Liver (tissue), 9 donors: ENCODE data around the gene PAN2. TPM values are rescaled to one million over a fixed set of nuclear protein-coding genes. Genes with fewer than 3 reads are reported as not detected.

ENCODE experiments used
- DNase-seq: peaks from one replicate; pipeline ENCODE4 v3.0.0-alpha.2; 2017; ENCODE audit warnings: low spot score
- H3K27ac ChIP-seq, 2 donors: one replicate each; pipeline ENCODE4 v1.7.0; 2013; ENCODE audit warnings: inconsistent platforms in 2 of 2, low read length in 2 of 2, control low read depth in 1 of 2, low read depth in 1 of 2, mild to moderate bottlenecking in 1 of 2
- H3K27me3 ChIP-seq, 4 donors: one replicate each; pipeline versions ENCODE4 v1.6.1 to v1.7.0; 2013; ENCODE audit warnings: low read length in 3 of 4, inconsistent platforms in 1 of 4, mild to moderate bottlenecking in 1 of 4, moderate library complexity in 1 of 4; ENCODE audit not compliant: control insufficient read depth in 4 of 4, insufficient read depth in 4 of 4
- H3K36me3 ChIP-seq, 4 donors: one replicate each; pipeline versions ENCODE4 v1.6.1 to v1.7.0; 2013; ENCODE audit warnings: low read length in 3 of 4, mild to moderate bottlenecking in 3 of 4, low read depth in 1 of 4, moderate library complexity in 1 of 4; ENCODE audit not compliant: control insufficient read depth in 4 of 4, insufficient read depth in 3 of 4
- H3K4me1 ChIP-seq, 4 donors: one replicate each; pipeline versions ENCODE4 v1.6.1 to v1.7.0; 2013; ENCODE audit warnings: low read length in 3 of 4, mild to moderate bottlenecking in 3 of 4, moderate library complexity in 1 of 4; ENCODE audit not compliant: control insufficient read depth in 4 of 4, insufficient read depth in 4 of 4
- H3K4me3 ChIP-seq, 3 donors: one replicate each; pipeline versions ENCODE4 v1.6.1 to v1.7.0; 2013; ENCODE audit warnings: low read length in 3 of 3, control low read depth in 1 of 3, low read depth in 1 of 3, mild to moderate bottlenecking in 1 of 3
- H3K9ac ChIP-seq, 2 donors: one replicate each; pipeline ENCODE4 v1.7.0; 2013; ENCODE audit warnings: low read length in 2 of 2, mild to moderate bottlenecking in 2 of 2, moderate library complexity in 2 of 2, control low read depth in 1 of 2, low read depth in 1 of 2
- H3K9me3 ChIP-seq, 4 donors: one replicate each; pipeline versions ENCODE4 v1.6.1 to v1.7.0; 2013; ENCODE audit warnings: low read length in 3 of 4; ENCODE audit not compliant: control insufficient read depth in 4 of 4
- FOXA1 ChIP-seq: IDR thresholded peaks from 2 replicates; pipeline ENCODE4 v1.6.1; 2016; ENCODE audit warnings: antibody characterized with exemption
- GABPA ChIP-seq, 2 donors: IDR thresholded peaks in 1 of 2; conservative IDR thresholded peaks in 1 of 2; 2 replicates each; pipeline ENCODE4 v1.6.1; 2016; ENCODE audit warnings: antibody characterized with exemption in 2 of 2, mild to moderate bottlenecking in 1 of 2, moderate library complexity in 1 of 2
- HNF4G ChIP-seq: IDR thresholded peaks from 2 replicates; pipeline ENCODE4 v1.6.1; 2016; ENCODE audit warnings: antibody characterized with exemption
- RXRA ChIP-seq, 2 donors: IDR thresholded peaks; 2 replicates each; pipeline ENCODE4 v1.6.1; 2017 to 2018; ENCODE audit warnings: antibody characterized with exemption in 2 of 2, mild to moderate bottlenecking in 1 of 2
- SP1 ChIP-seq: IDR thresholded peaks from 2 replicates; pipeline ENCODE4 v1.6.1; 2018; ENCODE audit warnings: antibody characterized with exemption, mild to moderate bottlenecking
- TAF1 ChIP-seq: conservative IDR thresholded peaks from 2 replicates; pipeline ENCODE4 v1.6.1; 2016; ENCODE audit warnings: antibody characterized with exemption, mild to moderate bottlenecking
- YY1 ChIP-seq: IDR thresholded peaks from 2 replicates; pipeline ENCODE4 v1.6.1; 2016; ENCODE audit warnings: antibody characterized with exemption, mild to moderate bottlenecking
- WGBS: extraction: QIAGEN DNeasy Blood & Tissue Kit; methylation state at CpG from one replicate; pipeline ENCODE4 v1.1.7; 2013; 5-methylcytosine and 5-hydroxymethylcytosine counted together
- polyA plus RNA-seq, 2 donors: library from polyadenylated mRNA; stranded (reverse) in 1 of 2; unstranded in 1 of 2; fragments of 200-250 nt in 1 of 2; fragments of >200 nt in 1 of 2; fragmentation: Nextera tagmentation in 1 of 2; extraction: Ambion mirVana in 1 of 2; gene quantifications; one replicate each; pipeline versions ENCODE4 v1.2.1 to v1.2.3, GENCODE V29; 2013 to 2015
- total RNA-seq, 2 donors: library from RNA; depleted of rRNA; stranded (reverse); fragments of >200 nt; gene quantifications; one replicate each; pipeline ENCODE4 v1.2.3, GENCODE V29; 2014
- TF ChIP-seq, protein P1 (sequence below): fragments of 150-350 bp; IDR thresholded peaks from 2 replicates; pipeline ENCODE4 v1.5.1; 2017; ENCODE audit warnings: improper control_type of control experiment, low read depth, low read length; ENCODE audit not compliant: missing input control
- TF ChIP-seq, protein P2 (sequence below): IDR thresholded peaks from 2 replicates; pipeline ENCODE4 v1.6.1; 2016; ENCODE audit warnings: antibody characterized with exemption
- TF ChIP-seq, protein P3 (sequence below): IDR thresholded peaks from 2 replicates; pipeline ENCODE4 v1.6.1; 2016; ENCODE audit warnings: antibody characterized with exemption
- TF ChIP-seq, protein P4 (sequence below): IDR thresholded peaks from 2 replicates; pipeline ENCODE4 v1.6.1; 2016; ENCODE audit warnings: antibody characterized with exemption, mild to moderate bottlenecking
- donor health status: healthy.
- donor health status: healthy.
- donor health status: healthy.
- donor health status: healthy.
- donor health status: healthy.

The PAN2 gene
- total and polyA plus RNA-seq, 4 donors, result 20.5 to 92.4 (median 27.7) TPM

DNA sequence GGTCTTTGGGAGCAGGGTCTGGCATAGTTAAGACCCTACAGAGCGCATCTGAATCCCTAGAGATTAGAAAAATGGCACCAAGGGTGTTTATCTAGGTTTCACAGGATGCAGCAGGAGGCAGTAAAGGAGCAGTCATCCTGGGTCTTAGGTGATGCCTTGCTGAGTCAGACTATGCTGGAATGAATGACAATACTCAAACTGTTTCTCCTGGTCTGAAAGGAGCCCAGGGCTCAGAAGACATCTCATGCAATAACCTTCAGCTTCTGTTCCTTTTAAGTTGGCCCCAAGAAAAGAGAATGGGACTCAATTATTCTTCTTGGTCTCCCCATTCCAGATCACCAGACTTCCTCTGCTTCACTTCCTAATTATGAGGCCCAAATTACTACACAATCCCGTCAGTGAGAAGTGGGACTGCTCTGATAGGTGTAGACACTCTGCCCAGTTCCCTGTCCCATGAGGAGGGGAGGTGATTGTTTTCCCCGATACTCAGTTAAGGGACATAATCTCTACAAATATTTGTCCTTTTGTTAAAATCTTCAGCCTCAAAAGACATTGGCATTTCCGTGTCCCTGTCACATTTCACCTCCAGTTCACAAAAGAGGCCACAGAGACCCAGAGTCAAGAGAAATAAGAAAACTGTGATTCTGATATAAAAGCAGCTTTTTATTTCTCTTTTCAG lies 43.6 kb upstream of the PAN2 start:
- no peak overlapping the region for H3K4me3 ChIP-seq
- WGBS, result 81% methylated on average over 4 of the region's 4 CpGs
- TF ChIP-seq GABPA (IDR thresholded peaks at IDR 0.05 in 1 of 2, conservative IDR thresholded peaks at IDR 0.05 in 1 of 2) (no peak), SP1 (no peak), FOXA1 (no peak)
- TF ChIP-seq, protein P1, sequence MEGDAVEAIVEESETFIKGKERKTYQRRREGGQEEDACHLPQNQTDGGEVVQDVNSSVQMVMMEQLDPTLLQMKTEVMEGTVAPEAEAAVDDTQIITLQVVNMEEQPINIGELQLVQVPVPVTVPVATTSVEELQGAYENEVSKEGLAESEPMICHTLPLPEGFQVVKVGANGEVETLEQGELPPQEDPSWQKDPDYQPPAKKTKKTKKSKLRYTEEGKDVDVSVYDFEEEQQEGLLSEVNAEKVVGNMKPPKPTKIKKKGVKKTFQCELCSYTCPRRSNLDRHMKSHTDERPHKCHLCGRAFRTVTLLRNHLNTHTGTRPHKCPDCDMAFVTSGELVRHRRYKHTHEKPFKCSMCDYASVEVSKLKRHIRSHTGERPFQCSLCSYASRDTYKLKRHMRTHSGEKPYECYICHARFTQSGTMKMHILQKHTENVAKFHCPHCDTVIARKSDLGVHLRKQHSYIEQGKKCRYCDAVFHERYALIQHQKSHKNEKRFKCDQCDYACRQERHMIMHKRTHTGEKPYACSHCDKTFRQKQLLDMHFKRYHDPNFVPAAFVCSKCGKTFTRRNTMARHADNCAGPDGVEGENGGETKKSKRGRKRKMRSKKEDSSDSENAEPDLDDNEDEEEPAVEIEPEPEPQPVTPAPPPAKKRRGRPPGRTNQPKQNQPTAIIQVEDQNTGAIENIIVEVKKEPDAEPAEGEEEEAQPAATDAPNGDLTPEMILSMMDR, result no peak
- TF ChIP-seq, protein P2, sequence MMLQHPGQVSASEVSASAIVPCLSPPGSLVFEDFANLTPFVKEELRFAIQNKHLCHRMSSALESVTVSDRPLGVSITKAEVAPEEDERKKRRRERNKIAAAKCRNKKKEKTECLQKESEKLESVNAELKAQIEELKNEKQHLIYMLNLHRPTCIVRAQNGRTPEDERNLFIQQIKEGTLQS, result no peak
- no peaks in the 10 kb centered on the region for H3K9me3 ChIP-seq
- no peak overlapping the region for H3K9ac ChIP-seq
- no peak for DNase-seq
- H3K4me1 ChIP-seq, result peaks cover 0 to 1% (median 0%) of the 10 kb centered on the region in 4 donors
- H3K27ac ChIP-seq, result no peak overlapping the region
- no peaks in the 10 kb centered on the region for H3K36me3 ChIP-seq
- H3K27me3 ChIP-seq, result no peaks in the 10 kb centered on the region

DNA sequence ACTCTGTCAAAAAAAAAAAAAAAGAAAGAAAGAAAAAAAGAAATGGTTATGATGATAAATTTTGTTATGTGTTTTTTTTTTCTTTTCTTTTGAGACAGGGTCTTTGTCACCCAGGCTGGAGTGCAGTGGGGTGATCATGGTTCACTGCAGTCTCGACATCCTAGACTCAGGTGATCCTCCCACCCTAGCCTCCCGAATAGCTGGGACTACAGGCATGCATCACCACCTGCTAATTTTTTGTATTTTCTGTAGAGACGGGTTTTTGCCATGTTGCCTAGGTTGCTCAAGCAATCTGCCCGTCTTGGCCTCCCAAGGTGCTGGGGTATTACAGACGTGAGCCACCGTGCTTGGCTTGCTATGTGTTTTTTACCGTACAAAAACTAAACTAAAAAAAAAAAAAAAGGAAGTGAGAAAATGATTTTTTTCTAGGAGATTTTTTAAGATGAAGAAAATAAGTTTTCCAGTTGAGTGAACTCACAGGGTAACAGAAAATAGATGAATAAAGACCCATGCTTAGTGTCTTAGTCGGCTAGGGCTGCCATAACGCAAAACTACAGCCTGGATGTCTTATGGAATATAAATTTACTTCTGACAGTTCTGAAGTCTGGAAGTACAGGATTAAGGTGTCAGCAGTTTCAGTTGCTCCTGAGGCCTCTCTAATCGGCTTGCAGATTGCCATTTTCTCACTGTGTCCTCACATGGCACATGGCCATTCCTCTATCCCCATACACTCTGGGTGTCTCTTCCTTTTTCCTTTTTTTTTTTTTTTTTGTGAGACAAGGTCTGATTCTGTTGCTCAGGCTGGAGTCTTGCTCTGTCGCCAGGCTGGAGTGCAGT lies 42.0 kb upstream of the PAN2 start:
- no peaks in the 10 kb centered on the region for H3K36me3 ChIP-seq
- TF ChIP-seq TAF1, result no peak
- TF ChIP-seq YY1, result no peak
- TF ChIP-seq, protein P3, sequence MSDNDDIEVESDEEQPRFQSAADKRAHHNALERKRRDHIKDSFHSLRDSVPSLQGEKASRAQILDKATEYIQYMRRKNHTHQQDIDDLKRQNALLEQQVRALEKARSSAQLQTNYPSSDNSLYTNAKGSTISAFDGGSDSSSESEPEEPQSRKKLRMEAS, result no peak
- no peak for TF ChIP-seq SP1
- no peak for TF ChIP-seq FOXA1
- TF ChIP-seq HNF4G, result no peak
- TF ChIP-seq GABPA (IDR thresholded peaks at IDR 0.05 in 1 of 2, conservative IDR thresholded peaks at IDR 0.05 in 1 of 2), result no peak
- TF ChIP-seq, protein P4, sequence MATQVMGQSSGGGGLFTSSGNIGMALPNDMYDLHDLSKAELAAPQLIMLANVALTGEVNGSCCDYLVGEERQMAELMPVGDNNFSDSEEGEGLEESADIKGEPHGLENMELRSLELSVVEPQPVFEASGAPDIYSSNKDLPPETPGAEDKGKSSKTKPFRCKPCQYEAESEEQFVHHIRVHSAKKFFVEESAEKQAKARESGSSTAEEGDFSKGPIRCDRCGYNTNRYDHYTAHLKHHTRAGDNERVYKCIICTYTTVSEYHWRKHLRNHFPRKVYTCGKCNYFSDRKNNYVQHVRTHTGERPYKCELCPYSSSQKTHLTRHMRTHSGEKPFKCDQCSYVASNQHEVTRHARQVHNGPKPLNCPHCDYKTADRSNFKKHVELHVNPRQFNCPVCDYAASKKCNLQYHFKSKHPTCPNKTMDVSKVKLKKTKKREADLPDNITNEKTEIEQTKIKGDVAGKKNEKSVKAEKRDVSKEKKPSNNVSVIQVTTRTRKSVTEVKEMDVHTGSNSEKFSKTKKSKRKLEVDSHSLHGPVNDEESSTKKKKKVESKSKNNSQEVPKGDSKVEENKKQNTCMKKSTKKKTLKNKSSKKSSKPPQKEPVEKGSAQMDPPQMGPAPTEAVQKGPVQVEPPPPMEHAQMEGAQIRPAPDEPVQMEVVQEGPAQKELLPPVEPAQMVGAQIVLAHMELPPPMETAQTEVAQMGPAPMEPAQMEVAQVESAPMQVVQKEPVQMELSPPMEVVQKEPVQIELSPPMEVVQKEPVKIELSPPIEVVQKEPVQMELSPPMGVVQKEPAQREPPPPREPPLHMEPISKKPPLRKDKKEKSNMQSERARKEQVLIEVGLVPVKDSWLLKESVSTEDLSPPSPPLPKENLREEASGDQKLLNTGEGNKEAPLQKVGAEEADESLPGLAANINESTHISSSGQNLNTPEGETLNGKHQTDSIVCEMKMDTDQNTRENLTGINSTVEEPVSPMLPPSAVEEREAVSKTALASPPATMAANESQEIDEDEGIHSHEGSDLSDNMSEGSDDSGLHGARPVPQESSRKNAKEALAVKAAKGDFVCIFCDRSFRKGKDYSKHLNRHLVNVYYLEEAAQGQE, result no peak
- TF ChIP-seq RXRA (IDR thresholded peaks at IDR 0.05), result no peak
- WGBS, result 83% methylated on average over 11 of the region's 11 CpGs
- no peak overlapping the region for H3K9ac ChIP-seq
- no peaks in the 10 kb centered on the region for H3K9me3 ChIP-seq
- H3K27me3 ChIP-seq, result no peaks in the 10 kb centered on the region
- H3K4me3 ChIP-seq, result no peak overlapping the region
- H3K4me1 ChIP-seq, result peaks cover 0 to 1% (median 0%) of the 10 kb centered on the region in 4 donors
- no peak for DNase-seq
- no peak overlapping the region for H3K27ac ChIP-seq
